HG03457 (cell line): Measurements from ENCODE around the gene SMYD3.

Experiments used
- ATAC-seq: cut with Tn5 transposase; IDR thresholded peaks from one replicate; pipeline ENCODE4 v1.9.1; 2021; ENCODE audit warnings: moderate number of reproducible peaks; ENCODE audit not compliant: unreplicated experiment

Gene SMYD3

GRCh38 chr1:246506674-246507481 lies at the start of gene SMYD3:
SMYD3 (minus strand) TSS chr1:246507279.
- ATAC-seq = peak; percentile 75

GRCh38 chr1:246554201-246554600 lies 47.1 kb upstream of the SMYD3 start:
- no peak for ATAC-seq

GRCh38 chr1:246552110-246552509 lies 45.0 kb upstream of the SMYD3 start:
- ATAC-seq = no peak

- no peak for ATAC-seq
These were observed 43.3 kb upstream of the SMYD3 start for GRCh38 chr1:246550402-246550801.

GRCh38 chr1:246549665-246550064 lies 42.6 kb upstream of the SMYD3 start:
- no peak for ATAC-seq

- ATAC-seq = no peak
These were observed 36.9 kb upstream of the SMYD3 start for GRCh38 chr1:246544001-246544400.

GRCh38 chr1:246540738-246541491 lies 33.8 kb upstream of the SMYD3 start:
- no peak for ATAC-seq

- ATAC-seq = no peak
These were observed 30.8 kb upstream of the SMYD3 start for GRCh38 chr1:246537887-246538286.

- no peak for ATAC-seq
These were observed 30.4 kb upstream of the SMYD3 start for GRCh38 chr1:246537441-246537840.

- ATAC-seq = no peak
These were observed 27.0 kb upstream of the SMYD3 start for GRCh38 chr1:246534114-246534513.

- ATAC-seq = no peak
These were observed 26.4 kb upstream of the SMYD3 start for GRCh38 chr1:246533371-246533905.

- no peak for ATAC-seq
These were observed 25.4 kb upstream of the SMYD3 start for GRCh38 chr1:246532519-246532918.

GRCh38 chr1:246530482-246530881 lies 23.4 kb upstream of the SMYD3 start:
- no peak for ATAC-seq

GRCh38 chr1:246528933-246529731 lies 22.1 kb upstream of the SMYD3 start:
- no peak for ATAC-seq

- peak; percentile 53 for ATAC-seq
These were observed 20.5 kb upstream of the SMYD3 start for GRCh38 chr1:246527402-246528088.

- ATAC-seq = no peak
These were observed 19.8 kb upstream of the SMYD3 start for GRCh38 chr1:246526915-246527314.

- no peak for ATAC-seq
These were observed 19.3 kb upstream of the SMYD3 start for GRCh38 chr1:246526380-246526779.

- ATAC-seq = no peak
These were observed 12.4 kb upstream of the SMYD3 start for GRCh38 chr1:246519514-246519913.

- no peak for ATAC-seq
These were observed 11.6 kb upstream of the SMYD3 start for GRCh38 chr1:246518456-246519205.

- ATAC-seq = no peak
These were observed 10.3 kb upstream of the SMYD3 start for GRCh38 chr1:246517391-246517790.
